ENCODE data around the gene ASAP2. TPM values are rescaled to one million over a fixed set of nuclear protein-coding genes. Genes with fewer than 3 reads are reported as not detected.

ASAP2 gene
- total RNA-seq, 1 donor from 2014 or later, result 49.6 TPM

DNA sequence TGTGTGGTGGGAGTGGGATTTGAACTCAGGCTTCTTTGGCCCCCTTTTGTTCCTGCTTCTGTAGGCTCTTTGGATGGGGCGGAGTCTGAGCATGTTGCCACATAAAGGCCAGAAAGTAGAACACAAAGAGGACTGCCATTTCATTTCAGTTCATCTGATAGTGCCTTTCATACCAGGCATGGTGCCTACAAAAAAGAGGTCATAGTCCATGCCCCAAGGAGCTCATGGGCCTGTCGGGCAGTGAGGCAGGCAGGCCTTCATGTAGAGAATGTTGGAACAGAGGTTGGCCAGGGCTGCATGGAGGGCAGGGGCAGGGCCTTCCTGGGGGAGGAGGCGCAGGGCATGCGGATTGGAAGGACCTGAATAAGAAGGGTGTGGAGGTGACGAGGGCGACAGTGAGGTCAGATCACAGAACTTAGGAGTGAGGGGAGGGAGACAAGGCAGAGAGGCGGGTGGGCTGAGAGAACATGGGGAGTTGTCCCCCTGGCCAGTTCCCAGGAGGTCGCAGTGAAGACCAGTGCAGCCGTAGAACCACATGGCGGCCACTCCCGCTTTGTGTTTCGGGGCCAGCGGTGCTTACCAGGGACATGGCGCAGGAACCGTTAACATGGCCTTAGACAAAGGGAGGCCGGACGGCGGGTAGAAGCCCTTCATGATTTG lies 167.6 kb downstream of the ASAP2 start:
- no peak overlapping the region for H3K27ac Mint-ChIP-seq (ENCODE audit: unreplicated experiment)
- no peaks in the 10 kb centered on the region for H3K36me3 Mint-ChIP-seq (ENCODE audit: unreplicated experiment)
- peaks cover 2% of the 10 kb centered on the region for H3K9me3 Mint-ChIP-seq (ENCODE audit: unreplicated experiment)
- DNase-seq, result no peak
- no peak overlapping the region for H3K4me3 Mint-ChIP-seq (ENCODE audit: unreplicated experiment)
- no peaks in the 10 kb centered on the region for H3K4me1 Mint-ChIP-seq (ENCODE audit: low read depth, unreplicated experiment)
- peaks cover 2% of the 10 kb centered on the region for H3K27me3 Mint-ChIP-seq (ENCODE audit: unreplicated experiment)
- TF ChIP-seq, protein P1, sequence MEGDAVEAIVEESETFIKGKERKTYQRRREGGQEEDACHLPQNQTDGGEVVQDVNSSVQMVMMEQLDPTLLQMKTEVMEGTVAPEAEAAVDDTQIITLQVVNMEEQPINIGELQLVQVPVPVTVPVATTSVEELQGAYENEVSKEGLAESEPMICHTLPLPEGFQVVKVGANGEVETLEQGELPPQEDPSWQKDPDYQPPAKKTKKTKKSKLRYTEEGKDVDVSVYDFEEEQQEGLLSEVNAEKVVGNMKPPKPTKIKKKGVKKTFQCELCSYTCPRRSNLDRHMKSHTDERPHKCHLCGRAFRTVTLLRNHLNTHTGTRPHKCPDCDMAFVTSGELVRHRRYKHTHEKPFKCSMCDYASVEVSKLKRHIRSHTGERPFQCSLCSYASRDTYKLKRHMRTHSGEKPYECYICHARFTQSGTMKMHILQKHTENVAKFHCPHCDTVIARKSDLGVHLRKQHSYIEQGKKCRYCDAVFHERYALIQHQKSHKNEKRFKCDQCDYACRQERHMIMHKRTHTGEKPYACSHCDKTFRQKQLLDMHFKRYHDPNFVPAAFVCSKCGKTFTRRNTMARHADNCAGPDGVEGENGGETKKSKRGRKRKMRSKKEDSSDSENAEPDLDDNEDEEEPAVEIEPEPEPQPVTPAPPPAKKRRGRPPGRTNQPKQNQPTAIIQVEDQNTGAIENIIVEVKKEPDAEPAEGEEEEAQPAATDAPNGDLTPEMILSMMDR (IDR thresholded peaks at IDR 0.05; ENCODE audit: partially characterized antibody, unreplicated experiment), result no peak

DNA sequence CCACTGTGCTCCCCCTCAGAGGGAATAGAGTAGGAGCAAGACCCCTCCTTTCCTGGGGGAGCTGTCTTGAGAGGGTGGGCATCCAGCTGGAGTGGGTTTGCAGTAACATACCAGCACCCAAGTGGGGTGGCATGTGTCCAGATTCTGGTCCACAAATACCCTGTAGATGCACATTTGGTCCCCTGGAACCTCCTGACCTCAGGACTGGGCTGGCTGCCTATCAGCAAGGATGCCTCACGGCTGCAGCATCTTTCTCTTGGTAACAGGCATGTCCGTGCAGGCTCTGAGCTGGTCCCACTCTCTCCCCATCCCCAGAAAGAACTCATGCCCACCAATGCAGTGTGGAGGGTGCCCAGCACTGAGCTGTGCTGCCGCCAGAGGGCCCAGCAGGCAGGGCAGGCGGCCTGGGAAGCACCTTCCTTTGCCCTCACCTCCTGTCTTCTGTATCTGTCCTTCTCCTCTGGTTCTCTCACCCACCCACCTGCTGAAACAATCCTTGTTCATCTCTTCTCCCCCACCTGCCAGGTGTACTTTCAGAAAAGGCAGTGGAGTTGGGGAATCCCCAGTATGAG lies 169.3 kb downstream of the ASAP2 start:
- Mint-ChIP-seq H3K27me3 (ENCODE audit: unreplicated experiment) (peaks cover 4% of the 10 kb centered on the region), H3K27ac (ENCODE audit: unreplicated experiment) (no peak overlapping the region), H3K4me3 (ENCODE audit: unreplicated experiment) (no peak overlapping the region), H3K36me3 (ENCODE audit: unreplicated experiment) (no peaks in the 10 kb centered on the region), H3K4me1 (ENCODE audit: low read depth, unreplicated experiment) (no peaks in the 10 kb centered on the region), H3K9me3 (ENCODE audit: unreplicated experiment) (peaks cover 2% of the 10 kb centered on the region)
- DNase-seq, result no peak
- TF ChIP-seq, protein P1 (IDR thresholded peaks at IDR 0.05; ENCODE audit: partially characterized antibody, unreplicated experiment), result no peak

DNA sequence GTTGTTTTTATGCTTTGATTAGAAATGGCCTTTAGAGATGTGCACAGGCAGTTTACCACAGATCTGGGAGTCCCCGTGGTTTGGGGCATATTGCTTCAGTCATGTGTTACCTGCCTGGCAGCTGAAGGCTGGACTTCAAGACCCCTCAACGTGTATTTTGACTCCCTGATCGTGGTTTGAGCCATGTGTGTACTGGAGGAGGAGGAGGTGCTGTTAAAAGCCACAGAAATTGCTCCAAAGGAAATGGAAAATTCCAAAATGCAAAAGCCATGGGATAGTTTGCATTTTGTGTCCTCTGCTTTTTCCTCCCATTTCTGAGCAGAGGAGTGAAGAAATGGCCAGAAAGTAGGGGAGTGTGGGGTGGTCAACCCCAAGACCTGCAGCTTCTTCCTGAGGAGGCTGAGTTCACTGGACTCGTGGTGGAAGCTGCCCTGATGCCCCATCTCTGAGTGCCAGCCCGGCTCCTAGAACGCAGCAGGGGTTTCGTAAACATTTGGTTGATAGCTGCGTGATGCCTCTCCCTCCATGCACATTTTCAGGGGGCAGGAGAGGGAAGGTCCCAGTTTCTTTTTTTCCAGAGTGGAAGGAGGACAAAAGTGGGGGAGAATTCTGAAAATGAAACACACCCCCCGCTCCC lies 171.0 kb downstream of the ASAP2 start:
- Mint-ChIP-seq H3K9me3 (ENCODE audit: unreplicated experiment) (peaks cover 2% of the 10 kb centered on the region), H3K27ac (ENCODE audit: unreplicated experiment) (no peak overlapping the region), H3K27me3 (ENCODE audit: unreplicated experiment) (peaks cover 4% of the 10 kb centered on the region), H3K4me1 (ENCODE audit: low read depth, unreplicated experiment) (no peaks in the 10 kb centered on the region), H3K36me3 (ENCODE audit: unreplicated experiment) (no peaks in the 10 kb centered on the region), H3K4me3 (ENCODE audit: unreplicated experiment) (no peak overlapping the region)
- TF ChIP-seq, protein P1 (IDR thresholded peaks at IDR 0.05; ENCODE audit: partially characterized antibody, unreplicated experiment), result no peak
- no peak for DNase-seq

DNA sequence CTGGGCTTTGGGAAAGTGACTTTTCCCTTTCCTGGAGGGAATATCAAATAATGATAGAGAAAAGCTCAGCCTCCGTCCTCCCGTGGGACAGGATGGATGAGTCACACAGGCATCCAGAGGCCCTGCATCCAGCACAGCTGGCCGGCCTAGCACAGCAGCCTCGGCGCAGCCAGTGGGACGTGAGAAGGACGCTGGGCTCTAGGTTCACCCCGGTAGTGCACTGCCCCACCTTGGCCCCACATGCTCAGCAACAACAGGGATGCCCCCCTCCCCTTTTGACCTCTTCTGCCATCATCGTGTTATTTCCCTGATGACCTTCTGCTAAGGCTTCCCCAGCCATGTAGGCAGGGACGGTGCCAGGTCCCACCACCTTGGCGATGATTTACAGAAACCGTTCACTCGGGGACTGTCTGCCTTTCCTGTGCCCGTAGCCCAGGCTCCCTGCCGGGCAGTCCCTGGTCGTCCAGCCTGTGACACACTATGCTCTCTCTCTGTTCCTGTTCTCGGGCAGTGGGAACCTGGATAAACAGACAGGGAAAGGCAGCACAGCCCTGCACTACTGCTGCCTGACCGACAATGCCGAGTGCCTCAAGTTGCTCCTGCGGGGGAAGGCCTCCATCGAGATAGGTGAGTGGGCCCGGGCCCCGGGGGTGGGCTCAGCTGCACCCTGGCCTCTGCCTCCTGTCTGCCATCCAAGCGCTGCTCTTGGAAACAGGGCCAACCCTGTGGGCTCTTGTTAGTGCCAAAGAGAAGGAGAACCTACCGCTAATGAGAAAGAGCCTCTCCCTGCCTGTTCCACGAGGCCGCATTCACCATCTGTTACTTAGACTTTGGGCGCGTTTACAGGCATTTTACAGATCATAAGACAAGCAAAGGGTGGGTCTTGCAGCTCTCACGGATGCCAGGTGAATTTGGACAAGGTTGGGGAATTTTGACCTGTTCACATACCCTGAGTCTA lies 172.1 kb downstream of the ASAP2 start:
- H3K27ac Mint-ChIP-seq (ENCODE audit: unreplicated experiment), result no peak overlapping the region
- no peaks in the 10 kb centered on the region for H3K36me3 Mint-ChIP-seq (ENCODE audit: unreplicated experiment)
- H3K27me3 Mint-ChIP-seq (ENCODE audit: unreplicated experiment), result peaks cover 4% of the 10 kb centered on the region
- peak; percentile 67 for DNase-seq
- TF ChIP-seq, protein P1 (IDR thresholded peaks at IDR 0.05; ENCODE audit: partially characterized antibody, unreplicated experiment), result no peak
- H3K4me1 Mint-ChIP-seq (ENCODE audit: low read depth, unreplicated experiment), result no peaks in the 10 kb centered on the region
- no peak overlapping the region for H3K4me3 Mint-ChIP-seq (ENCODE audit: unreplicated experiment)
- H3K9me3 Mint-ChIP-seq (ENCODE audit: unreplicated experiment), result peaks cover 2% of the 10 kb centered on the region
